ENCODE measurements around the gene PSPN.

Gene PSPN

GRCh38 chr19:6387372-6387771 is 11.6 kb upstream of the PSPN start:
- Histone ChIP-seq H3K9me3 (no peaks in the 10 kb centered on the region), H3K4me1 (peaks cover 16% of the 10 kb centered on the region), H4K20me1 (peaks cover 8% of the 10 kb centered on the region; the same call in 1 of the 2 replicates), H3K4me2 (no peak overlapping the region), H3K9ac (no peak overlapping the region), H3K4me3 (no peak overlapping the region), H3K36me3 (peaks cover 94% of the 10 kb centered on the region), H3K27me3 (no peaks in the 10 kb centered on the region), H3K27ac (no peak overlapping the region)
- TF ChIP-seq Cebpa-rat (IDR thresholded peaks at IDR 0.05): no peak

- 0 out of 2 replicates have a peak, but pooled peaks cover 8% of the 10 kb centered on the region for H4K20me1 ChIP-seq
- no peak for TF ChIP-seq Cebpa-rat (IDR thresholded peaks at IDR 0.05)
- no peak overlapping the region for H3K4me2 ChIP-seq
- peaks cover 100% of the 10 kb centered on the region for H3K36me3 ChIP-seq
- H3K9ac ChIP-seq: no peak overlapping the region
- no peaks in the 10 kb centered on the region for H3K27me3 ChIP-seq
- no peak overlapping the region for H3K4me3 ChIP-seq
- H3K9me3 ChIP-seq: no peaks in the 10 kb centered on the region; the same call in 1 of the 2 replicates
- H3K27ac ChIP-seq: no peak overlapping the region
- H3K4me1 ChIP-seq: no peaks in the 10 kb centered on the region
These were observed 8.6 kb upstream of the PSPN start for GRCh38 chr19:6384381-6384780.

- Histone ChIP-seq H3K4me3 (no peak overlapping the region), H3K9me3 (no peaks in the 10 kb centered on the region; the same call in 1 of the 2 replicates), H3K4me1 (no peaks in the 10 kb centered on the region), H4K20me1 (0 out of 2 replicates have a peak, but pooled peaks cover 8% of the 10 kb centered on the region), H3K36me3 (peaks cover 100% of the 10 kb centered on the region), H3K27me3 (no peaks in the 10 kb centered on the region), H3K27ac (no peak overlapping the region), H3K4me2 (no peak overlapping the region), H3K9ac (no peak overlapping the region)
- no peak for TF ChIP-seq Cebpa-rat (IDR thresholded peaks at IDR 0.05)
These were observed 7.5 kb upstream of the PSPN start for GRCh38 chr19:6383188-6383587.

GRCh38 chr19:6381030-6381750 is 5.5 kb upstream of the PSPN start:
- H3K4me3 ChIP-seq: no peak overlapping the region
- no peak overlapping the region for H3K9ac ChIP-seq
- no peak for TF ChIP-seq Cebpa-rat (IDR thresholded peaks at IDR 0.05)
- H3K9me3 ChIP-seq: no peaks in the 10 kb centered on the region; the same call in 1 of the 2 replicates
- H3K27me3 ChIP-seq: no peaks in the 10 kb centered on the region
- no peak overlapping the region for H3K27ac ChIP-seq
- H3K36me3 ChIP-seq: peaks cover 95% of the 10 kb centered on the region
- H3K4me1 ChIP-seq: no peaks in the 10 kb centered on the region
- H4K20me1 ChIP-seq: 0 out of 2 replicates have a peak, but pooled peaks cover 8% of the 10 kb centered on the region
- H3K4me2 ChIP-seq: no peak overlapping the region

GRCh38 chr19:6379744-6380143 is 4.0 kb upstream of the PSPN start:
- TF ChIP-seq Cebpa-rat (IDR thresholded peaks at IDR 0.05): no peak
- H3K4me1 ChIP-seq: no peaks in the 10 kb centered on the region
- 0 out of 2 replicates have a peak, but pooled peaks cover 8% of the 10 kb centered on the region for H4K20me1 ChIP-seq
- H3K9ac ChIP-seq: no peak overlapping the region
- H3K27me3 ChIP-seq: no peaks in the 10 kb centered on the region
- H3K36me3 ChIP-seq: peaks cover 95% of the 10 kb centered on the region
- no peaks in the 10 kb centered on the region; the same call in 1 of the 2 replicates for H3K9me3 ChIP-seq
- no peak overlapping the region for H3K4me2 ChIP-seq
- H3K27ac ChIP-seq: no peak overlapping the region
- H3K4me3 ChIP-seq: no peak overlapping the region

- Histone ChIP-seq H3K27ac (no peak overlapping the region), H4K20me1 (peaks cover 16% of the 10 kb centered on the region; the same call in 1 of the 2 replicates), H3K27me3 (no peaks in the 10 kb centered on the region), H3K36me3 (peaks cover 90% of the 10 kb centered on the region), H3K9ac (no peak overlapping the region), H3K4me2 (no peak overlapping the region), H3K4me3 (no peak overlapping the region), H3K4me1 (peaks cover 8% of the 10 kb centered on the region), H3K9me3 (no peaks in the 10 kb centered on the region; the same call in 1 of the 2 replicates)
- no peak for TF ChIP-seq Cebpa-rat (IDR thresholded peaks at IDR 0.05)
These were observed 2.8 kb upstream of the PSPN start for GRCh38 chr19:6378486-6378885.

- no peaks in the 10 kb centered on the region for H3K27me3 ChIP-seq
- no peak overlapping the region for H3K27ac ChIP-seq
These were observed 2.3 kb upstream of the PSPN start for GRCh38 chr19:6378041-6378440.

GRCh38 chr19:6376512-6377190 is 918 bp upstream of the PSPN start:
- Histone ChIP-seq H3K9me3 (no peaks in the 10 kb centered on the region; the same call in 1 of the 2 replicates), H3K27ac (no peak overlapping the region), H3K9ac (no peak overlapping the region), H3K4me1 (peaks cover 14% of the 10 kb centered on the region), H3K36me3 (peaks cover 71% of the 10 kb centered on the region), H4K20me1 (peaks cover 16% of the 10 kb centered on the region; the same call in 1 of the 2 replicates), H3K27me3 (no peaks in the 10 kb centered on the region), H3K4me2 (no peak overlapping the region), H3K4me3 (no peak overlapping the region)
- TF ChIP-seq Cebpa-rat (IDR thresholded peaks at IDR 0.05): no peak

More at GRCh38 chr19:6378041-6378440, 2.3 kb upstream of the PSPN start:
- no peak overlapping the region for H3K4me3 ChIP-seq
- TF ChIP-seq Cebpa-rat (IDR thresholded peaks at IDR 0.05): no peak
- peaks cover 85% of the 10 kb centered on the region for H3K36me3 ChIP-seq
- H3K9ac ChIP-seq: no peak overlapping the region
- peaks cover 8% of the 10 kb centered on the region for H3K4me1 ChIP-seq
- H3K4me2 ChIP-seq: no peak overlapping the region
- peaks cover 16% of the 10 kb centered on the region; the same call in 1 of the 2 replicates for H4K20me1 ChIP-seq
- no peaks in the 10 kb centered on the region; the same call in 1 of the 2 replicates for H3K9me3 ChIP-seq

GRCh38 chr19:6374711-6375410 is 872 bp downstream of the PSPN start:
- Histone ChIP-seq H4K20me1 (peaks cover 9% of the 10 kb centered on the region; the same call in 1 of the 2 replicates), H3K9ac (no peak overlapping the region), H3K4me3 (no peak overlapping the region), H3K27ac (no peak overlapping the region), H3K4me1 (peaks cover 14% of the 10 kb centered on the region), H3K9me3 (no peaks in the 10 kb centered on the region; the same call in 1 of the 2 replicates), H3K36me3 (peaks cover 54% of the 10 kb centered on the region), H3K4me2 (no peak overlapping the region), H3K27me3 (no peaks in the 10 kb centered on the region)
- TF ChIP-seq Cebpa-rat (IDR thresholded peaks at IDR 0.05): no peak

All from BLaER1 (cell line).